Measurements from ENCODE around the gene ELP2. TPM values are rescaled to one million over a fixed set of nuclear protein-coding genes. Genes with fewer than 3 reads are reported as not detected.

Gene ELP2
- polyA plus RNA-seq, 1 of the 3 experiments (the other 2 are of a cell fraction): 38.3 TPM

- Histone ChIP-seq H3K27me3 (ENCODE audit: insufficient read depth) (no peaks in the 10 kb centered on the region), H3F3A (replicated peaks; ENCODE audit: insufficient read depth) (no peaks in the 10 kb centered on the region), H3K9me3 (no peaks in the 10 kb centered on the region), H2AFZ (ENCODE audit: low read depth) (no peak overlapping the region), H3K4me3 (ENCODE audit: low read depth in 2 of 2, low read length in 1 of 2) (no peak overlapping the region; a peak in 1 of 4 replicates), H3K27ac (ENCODE audit: low read depth in 2 of 2, low read length in 1 of 2) (no peak overlapping the region), H3K4me1 (ENCODE audit: control insufficient read depth in 1 of 2, insufficient read depth in 2 of 2, low read depth in 1 of 2, low read length in 1 of 2) (peaks cover 4 to 28% of the 10 kb centered on the region in 2 experiments; a peak in 2 of 4 replicates), H3K9me2 (no peaks in the 10 kb centered on the region), H4K20me1 (ENCODE audit: insufficient read depth) (peaks cover 13% of the 10 kb centered on the region; the same call in 1 of the 2 replicates), H3K36me3 (replicated peaks in 1 of 2; ENCODE audit: control insufficient read depth in 1 of 2, insufficient read depth in 2 of 2, low read length in 1 of 2) (peaks cover 37 to 51% of the 10 kb centered on the region in 2 experiments), H3K79me2 (ENCODE audit: insufficient read depth) (peaks cover 51% of the 10 kb centered on the region), H3K9ac (no peak overlapping the region), H3K4me2 (no peak overlapping the region)
- TF ChIP-seq MXI1 (IDR thresholded peaks at IDR 0.05; ENCODE audit: low read depth, low read length): no peak
- TF ChIP-seq POLR2AphosphoS5 (IDR thresholded peaks at IDR 0.05; ENCODE audit: low read depth, low read length): no peak
- TF ChIP-seq ZBTB33 (IDR thresholded peaks at IDR 0.05; ENCODE audit: borderline replicate concordance, low read depth): no peak
- no peak for TF ChIP-seq REST (IDR thresholded peaks at IDR 0.05; ENCODE audit: low read depth, low read length)
- TF ChIP-seq GATA2 (CRISPR knock-in tag; IDR thresholded peaks at IDR 0.05): no peak
- no peak for TF ChIP-seq RXRA (IDR thresholded peaks at IDR 0.05; ENCODE audit: borderline replicate concordance, low read depth)
- no peak for TF ChIP-seq SIN3A (IDR thresholded peaks at IDR 0.05; ENCODE audit: borderline replicate concordance, low read depth, low read length)
- no peak for TF ChIP-seq SMC3 (IDR thresholded peaks at IDR 0.05; ENCODE audit: low read depth, low read length)
- TF ChIP-seq TEAD4 (IDR thresholded peaks at IDR 0.05; ENCODE audit: borderline replicate concordance, insufficient read depth): no peak
- no peak for TF ChIP-seq TCF12 (IDR thresholded peaks at IDR 0.05)
- TF ChIP-seq TAF1 (IDR thresholded peaks at IDR 0.05; ENCODE audit: borderline replicate concordance, low read depth, low read length): no peak
- no peak for TF ChIP-seq CTCF (IDR thresholded peaks at IDR 0.05)
- TF ChIP-seq NFIC (IDR thresholded peaks at IDR 0.05; ENCODE audit: borderline replicate concordance): no peak
- TF ChIP-seq GABPA (IDR thresholded peaks at IDR 0.05; ENCODE audit: low read depth): no peak
- TF ChIP-seq MAX (IDR thresholded peaks at IDR 0.05; ENCODE audit: low read depth): no peak
- TF ChIP-seq MEF2A (IDR thresholded peaks at IDR 0.05; ENCODE audit: borderline replicate concordance, low read depth): no peak
- TF ChIP-seq EP300 (IDR thresholded peaks at IDR 0.05; ENCODE audit: borderline replicate concordance in 1 of 2, low read depth in 1 of 2, low read length in 1 of 2): no peak
- no peak for TF ChIP-seq USF1 (IDR thresholded peaks at IDR 0.05; ENCODE audit: borderline replicate concordance, low read depth)
- WGBS (ENCODE audit: low lambda C conversion rate): 95% methylated on average over 8 of the region's 8 CpGs
- ChIA-PET CTCF (interaction anchor here (1.0 to 3.2 kb wide), 2 partner anchors 109 to 158 kb away, joined by 3 to 6 read pairs; no protein-coding TSS in a partner anchor), POLR2A (no interaction called here)
- DNase-seq: no peak
These were observed 3.0 kb upstream of the ELP2 start for GRCh38 chr18:36126668-36127067.
